ENCODE data around the gene TARBP1. TPM values are rescaled to one million over a fixed set of nuclear protein-coding genes. Genes with fewer than 3 reads are reported as not detected.

The TARBP1 gene
- total RNA-seq, 2 experiments from 2014 or later = 38.4 to 40.9 TPM

DNA sequence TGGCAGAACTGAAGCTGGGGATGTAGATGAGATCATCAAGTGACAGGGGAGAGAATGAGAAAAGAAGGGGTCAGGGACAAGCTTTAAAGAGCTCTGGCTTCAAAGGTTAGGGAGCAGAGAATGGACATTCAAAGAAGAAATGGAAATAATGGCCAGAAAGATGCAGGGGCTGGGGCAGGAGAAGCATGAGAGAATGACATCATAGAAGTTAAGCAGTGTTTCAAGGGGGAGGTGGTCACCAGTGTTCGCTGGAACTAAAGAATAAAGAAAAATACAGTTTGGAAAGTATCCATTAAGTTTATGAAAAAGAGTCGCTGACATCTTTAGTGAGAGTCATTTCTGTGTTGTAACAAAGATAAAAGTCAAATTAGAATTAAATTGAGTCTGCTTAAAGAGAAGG is 44.3 kb downstream of the TARBP1 start:
- no peak overlapping the region for H3K27ac ChIP-seq (ENCODE audit: low read depth in 1 of 2, low read length in 2 of 2)
- H3K36me3 ChIP-seq (ENCODE audit: insufficient read depth, low read length) = peaks cover 46% of the 10 kb centered on the region
- Mint-ChIP-seq H3K27ac (no peak overlapping the region), H3K9me3 (no peaks in the 10 kb centered on the region), H3K4me1 (ENCODE audit: low read depth) (peaks cover 4% of the 10 kb centered on the region), H3K27me3 (no peaks in the 10 kb centered on the region), H3K4me3 (no peak overlapping the region), H3K36me3 (ENCODE audit: low read depth) (peaks cover 94% of the 10 kb centered on the region)
- DNase-seq (no peak), ATAC-seq (ENCODE audit: poor library complexity) (no peak)
- ChIA-PET POLR2A (no interaction called here), CTCF (interaction anchor here (1.6 kb wide), 1 partner anchor 40 kb away, joined by 3 read pairs; no protein-coding TSS in a partner anchor)
- intact Hi-C loops (cut with DNase I, micrococcal nuclease) = no loop called here
- H3K9me3 ChIP-seq (ENCODE audit: control insufficient read depth in 1 of 2, insufficient read depth in 1 of 2, low read length in 2 of 2) = peaks cover 0 to 3% of the 10 kb centered on the region in 2 experiments
- no peaks in the 10 kb centered on the region for H3K27me3 ChIP-seq (ENCODE audit: control insufficient read depth in 1 of 2, insufficient read depth in 2 of 2, low read length in 2 of 2)
- no peak overlapping the region for H3K4me3 ChIP-seq (ENCODE audit: low read length)
- TF ChIP-seq, protein P1, sequence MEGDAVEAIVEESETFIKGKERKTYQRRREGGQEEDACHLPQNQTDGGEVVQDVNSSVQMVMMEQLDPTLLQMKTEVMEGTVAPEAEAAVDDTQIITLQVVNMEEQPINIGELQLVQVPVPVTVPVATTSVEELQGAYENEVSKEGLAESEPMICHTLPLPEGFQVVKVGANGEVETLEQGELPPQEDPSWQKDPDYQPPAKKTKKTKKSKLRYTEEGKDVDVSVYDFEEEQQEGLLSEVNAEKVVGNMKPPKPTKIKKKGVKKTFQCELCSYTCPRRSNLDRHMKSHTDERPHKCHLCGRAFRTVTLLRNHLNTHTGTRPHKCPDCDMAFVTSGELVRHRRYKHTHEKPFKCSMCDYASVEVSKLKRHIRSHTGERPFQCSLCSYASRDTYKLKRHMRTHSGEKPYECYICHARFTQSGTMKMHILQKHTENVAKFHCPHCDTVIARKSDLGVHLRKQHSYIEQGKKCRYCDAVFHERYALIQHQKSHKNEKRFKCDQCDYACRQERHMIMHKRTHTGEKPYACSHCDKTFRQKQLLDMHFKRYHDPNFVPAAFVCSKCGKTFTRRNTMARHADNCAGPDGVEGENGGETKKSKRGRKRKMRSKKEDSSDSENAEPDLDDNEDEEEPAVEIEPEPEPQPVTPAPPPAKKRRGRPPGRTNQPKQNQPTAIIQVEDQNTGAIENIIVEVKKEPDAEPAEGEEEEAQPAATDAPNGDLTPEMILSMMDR (IDR thresholded peaks at IDR 0.05) = no peak
- H3K4me1 ChIP-seq (ENCODE audit: insufficient read depth, low read length) = no peaks in the 10 kb centered on the region

DNA sequence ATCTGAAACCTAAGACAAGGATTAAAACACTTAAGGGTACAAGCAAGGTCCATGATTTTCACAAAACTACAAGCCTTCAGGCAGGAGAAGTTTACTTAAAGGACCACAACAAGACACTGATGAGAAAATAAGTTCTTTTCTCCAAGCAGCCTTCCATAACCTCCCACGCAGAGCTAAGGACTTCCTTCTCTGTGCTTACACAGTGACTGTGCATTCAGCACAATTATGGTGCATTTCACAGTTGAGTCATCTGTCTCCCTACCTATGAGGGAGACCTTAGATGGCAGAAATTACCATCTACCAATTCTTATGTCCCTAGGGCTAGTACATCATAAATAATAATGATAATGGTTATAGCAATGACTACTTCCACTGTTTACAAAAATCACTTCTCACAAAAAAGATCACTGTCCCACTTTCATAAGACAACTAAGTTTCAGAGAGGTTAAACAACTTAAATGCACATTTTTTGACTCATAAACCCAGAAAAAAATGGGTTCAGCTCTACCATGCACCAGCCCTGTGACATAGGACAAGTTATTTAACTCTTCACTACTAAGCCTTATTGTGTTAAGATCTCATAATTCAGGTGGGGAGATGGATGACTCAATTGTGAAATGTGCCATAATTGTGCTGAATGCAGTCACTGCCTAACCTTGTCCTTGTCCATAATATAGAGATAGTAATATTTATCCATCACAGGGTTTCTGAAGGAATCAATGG is 45.3 kb downstream of the TARBP1 start:
- intact Hi-C loops (cut with DNase I, micrococcal nuclease) = no loop called here
- Mint-ChIP-seq H3K4me3 (no peak overlapping the region), H3K27ac (no peak overlapping the region), H3K27me3 (no peaks in the 10 kb centered on the region), H3K9me3 (no peaks in the 10 kb centered on the region), H3K4me1 (ENCODE audit: low read depth) (peaks cover 4% of the 10 kb centered on the region), H3K36me3 (ENCODE audit: low read depth) (peaks cover 94% of the 10 kb centered on the region)
- DNase-seq (no peak), ATAC-seq (ENCODE audit: poor library complexity) (no peak)
- Histone ChIP-seq H3K4me3 (ENCODE audit: low read length) (no peak overlapping the region), H3K36me3 (ENCODE audit: insufficient read depth, low read length) (peaks cover 56% of the 10 kb centered on the region), H3K27ac (ENCODE audit: low read depth in 1 of 2, low read length in 2 of 2) (no peak overlapping the region), H3K4me1 (ENCODE audit: insufficient read depth, low read length) (no peaks in the 10 kb centered on the region), H3K27me3 (ENCODE audit: control insufficient read depth in 1 of 2, insufficient read depth in 2 of 2, low read length in 2 of 2) (no peaks in the 10 kb centered on the region), H3K9me3 (ENCODE audit: control insufficient read depth in 1 of 2, insufficient read depth in 1 of 2, low read length in 2 of 2) (no peaks in the 10 kb centered on the region)
- ChIA-PET CTCF (no interaction called here), POLR2A (no interaction called here)
- TF ChIP-seq, protein P1 (IDR thresholded peaks at IDR 0.05) = no peak

DNA sequence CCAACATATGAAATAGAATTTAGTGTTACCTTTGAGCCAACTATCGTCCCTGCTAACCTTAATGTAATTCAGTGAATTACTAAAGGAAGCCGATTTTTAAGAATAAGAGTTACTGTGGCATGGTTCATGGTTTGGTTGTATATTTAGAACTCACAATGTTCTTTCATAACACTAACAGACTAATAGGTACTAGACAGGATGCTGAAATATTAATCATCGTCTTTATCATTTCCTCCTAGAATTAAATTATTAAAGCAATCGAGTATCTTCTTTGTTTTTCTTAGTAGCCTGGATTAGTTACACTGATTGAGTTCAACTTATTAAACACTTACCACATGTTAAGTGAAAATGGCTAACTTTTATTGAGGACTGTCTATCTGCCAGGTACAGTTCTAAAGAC is 47.7 kb downstream of the TARBP1 start:
- Histone ChIP-seq H3K9me3 (ENCODE audit: control insufficient read depth in 1 of 2, insufficient read depth in 1 of 2, low read length in 2 of 2) (no peaks in the 10 kb centered on the region), H3K36me3 (ENCODE audit: insufficient read depth, low read length) (peaks cover 55% of the 10 kb centered on the region), H3K4me3 (ENCODE audit: low read length) (no peak overlapping the region), H3K27ac (ENCODE audit: low read depth in 1 of 2, low read length in 2 of 2) (no peak overlapping the region), H3K27me3 (ENCODE audit: control insufficient read depth in 1 of 2, insufficient read depth in 2 of 2, low read length in 2 of 2) (no peaks in the 10 kb centered on the region), H3K4me1 (ENCODE audit: insufficient read depth, low read length) (no peaks in the 10 kb centered on the region)
- POLR2A ChIA-PET = no interaction called here
- CTCF ChIA-PET = no interaction called here
- peaks cover 88% of the 10 kb centered on the region for H3K36me3 Mint-ChIP-seq (ENCODE audit: low read depth)
- TF ChIP-seq, protein P1 (IDR thresholded peaks at IDR 0.05) = no peak
- H3K9me3 Mint-ChIP-seq = no peaks in the 10 kb centered on the region
- no peak overlapping the region for H3K27ac Mint-ChIP-seq
- no peak overlapping the region for H3K4me3 Mint-ChIP-seq
- H3K27me3 Mint-ChIP-seq = no peaks in the 10 kb centered on the region
- H3K4me1 Mint-ChIP-seq (ENCODE audit: low read depth) = no peaks in the 10 kb centered on the region
- DNase-seq = no peak
- ATAC-seq (ENCODE audit: poor library complexity) = no peak
- intact Hi-C loops (cut with DNase I, micrococcal nuclease) = no loop called here

Data from CD4-positive, alpha-beta T cell (primary cell).